Activated CD8-positive, alpha-beta memory T cell treated with anti-CD3 and anti-CD28 coated beads for 24 hours (primary cell): Measurements from ENCODE around the gene DSPP.
"Not testable (repeated sequence)": the region's sequence is repeated elsewhere in the genome, so short reads cannot be mapped to it uniquely, and the experiment has no call there.

ENCODE experiments used
- DNase-seq: peaks from one replicate; pipeline ENCODE4 v3.0.0-alpha.2; 2020

The DSPP gene

GRCh38 chr4:87608229-87608628, at the start of gene DSPP:
DSPP (plus strand) TSS chr4:87608529; CDS start chr4:87610909, 2,380 bp downstream.
- DNase-seq, result no peak

- DNase-seq, result peak; percentile 58
These were observed 49.1 kb upstream of the DSPP start for GRCh38 chr4:87559090-87559837.

- no peak for DNase-seq
These were observed 47.5 kb upstream of the DSPP start for GRCh38 chr4:87560802-87561201.

GRCh38 chr4:87565746-87566145, 42.6 kb upstream of the DSPP start:
- DNase-seq, result no peak

- no peak for DNase-seq
These were observed 42.1 kb upstream of the DSPP start for GRCh38 chr4:87566276-87566675.

- no peak for DNase-seq
These were observed 41.1 kb upstream of the DSPP start for GRCh38 chr4:87567191-87567590.

GRCh38 chr4:87570290-87570805, 38.0 kb upstream of the DSPP start:
- DNase-seq, result no peak

- not testable (repeated sequence) for DNase-seq
These were observed 34.0 kb upstream of the DSPP start for GRCh38 chr4:87574376-87574775.

- no peak for DNase-seq
These were observed 33.3 kb upstream of the DSPP start for GRCh38 chr4:87574996-87575395.

GRCh38 chr4:87575408-87575807, 32.9 kb upstream of the DSPP start:
- DNase-seq, result no peak

GRCh38 chr4:87575983-87576382, 32.3 kb upstream of the DSPP start:
- no peak for DNase-seq

- DNase-seq, result no peak
These were observed 28.9 kb upstream of the DSPP start for GRCh38 chr4:87579478-87579877.

GRCh38 chr4:87580057-87580456, 28.3 kb upstream of the DSPP start:
- no peak for DNase-seq

- no peak for DNase-seq
These were observed 24.0 kb upstream of the DSPP start for GRCh38 chr4:87584222-87584908.

- DNase-seq, result no peak
These were observed 18.8 kb upstream of the DSPP start for GRCh38 chr4:87589531-87589930.

GRCh38 chr4:87592124-87592523, 16.2 kb upstream of the DSPP start:
- DNase-seq, result no peak

- DNase-seq, result no peak
These were observed 7.0 kb upstream of the DSPP start for GRCh38 chr4:87601361-87601760.

GRCh38 chr4:87614292-87614890, 6.1 kb downstream of the DSPP start:
- no peak for DNase-seq

GRCh38 chr4:87616268-87616667, 7.9 kb downstream of the DSPP start:
- DNase-seq, result no peak

- DNase-seq, result no peak
These were observed 11.8 kb downstream of the DSPP start for GRCh38 chr4:87620086-87620485.

- no peak for DNase-seq
These were observed 12.2 kb downstream of the DSPP start for GRCh38 chr4:87620491-87620890.

GRCh38 chr4:87622303-87622702, 14.0 kb downstream of the DSPP start:
- DNase-seq, result no peak

GRCh38 chr4:87624698-87625097, 16.4 kb downstream of the DSPP start:
- no peak for DNase-seq

GRCh38 chr4:87631668-87632067, 23.3 kb downstream of the DSPP start:
- DNase-seq, result no peak
